IMR-90 (cell line): ENCODE results near the gene RASSF5. TPM values are rescaled to one million over a fixed set of nuclear protein-coding genes. Genes with fewer than 3 reads are reported as not detected.

Experiments used
- ATAC-seq: fragments of 200-7000 bp; cut with Tn5 transposase; 2 replicates; pipeline ENCODE4 v1.9.1; 2020; ENCODE audit warnings: low read depth, mild to moderate bottlenecking, moderate library complexity
- BruUV-seq: library from RNA; stranded (reverse); fragments of 400-500 nt; replicated peaks from 2 replicates; lab custom pipeline; 2021; lab: Mats Ljungman, UMichigan
- CTCF ChIA-PET: fragments of 300-600 bp; formaldehyde crosslinking; extraction: SDS; loops from one replicate; lab custom pipeline; 2021; ENCODE audit warnings: antibody characterized with exemption; lab: Yijun Ruan, JAX
- POLR2A ChIA-PET: fragments of 300-600 bp; sonication (Branson Sonifier 250); formaldehyde crosslinking; loops from one replicate; lab custom pipeline; 2022; ENCODE audit warnings: antibody characterized with exemption; ENCODE audit not compliant: unreplicated experiment; lab: Charles Lee
- DNase-seq: peaks from one replicate; pipeline ENCODE4 v3.0.0; 2013
- H2AFZ ChIP-seq: replicated peaks from 2 replicates; pipeline ENCODE3; 2013; ENCODE audit warnings: low read length, mild to moderate bottlenecking; ENCODE audit not compliant: poor library complexity
- H2AK5ac ChIP-seq: 2 replicates; pipeline ENCODE4 v1.6.1; 2013; ENCODE audit warnings: low read depth, low read length, inconsistent platforms
- H2AK9ac ChIP-seq: replicated peaks from 2 replicates; pipeline ENCODE3; 2013; ENCODE audit warnings: mild to moderate bottlenecking, low read depth, low read length, moderate library complexity; ENCODE audit not compliant: poor library complexity
- H2BK120ac ChIP-seq: 2 replicates; pipeline ENCODE4 v1.6.1; 2013; ENCODE audit warnings: low read depth, low read length, inconsistent platforms
- H2BK15ac ChIP-seq: 3 replicates; pipeline ENCODE4 v1.6.1; 2013; ENCODE audit warnings: low read depth, low read length, inconsistent platforms
- H2BK20ac ChIP-seq: 2 replicates; pipeline ENCODE4 v1.6.1; 2013; ENCODE audit warnings: low read depth, mild to moderate bottlenecking, inconsistent platforms, low read length, moderate library complexity
- H2BK5ac ChIP-seq: 2 replicates; pipeline ENCODE4 v1.6.1; 2013; ENCODE audit warnings: mild to moderate bottlenecking, low read depth, low read length, inconsistent platforms; ENCODE audit not compliant: poor library complexity, severe bottlenecking
- H3K14ac ChIP-seq: replicated peaks from 2 replicates; pipeline ENCODE4 v1.6.1; 2013; ENCODE audit warnings: low read depth, low read length, inconsistent platforms
- H3K18ac ChIP-seq: 2 replicates; pipeline ENCODE4 v1.6.1; 2013; ENCODE audit warnings: low read depth, low read length, control low read depth
- H3K23ac ChIP-seq: 2 replicates; pipeline ENCODE4 v1.6.1; 2013; ENCODE audit warnings: low read depth, low read length, inconsistent platforms
- H3K27ac ChIP-seq: 2 replicates; pipeline ENCODE4 v1.5.1; 2013; ENCODE audit warnings: mild to moderate bottlenecking, control low read depth, low read length; ENCODE audit not compliant: insufficient read depth
- H3K27me3 ChIP-seq: 2 replicates; pipeline ENCODE4 v1.6.1; 2013; ENCODE audit warnings: low read length; ENCODE audit not compliant: control insufficient read depth, insufficient read depth
- H3K36me3 ChIP-seq: 2 replicates; pipeline ENCODE4 v1.6.1; 2013; ENCODE audit warnings: low read length, mixed read lengths; ENCODE audit not compliant: control insufficient read depth, insufficient read depth
- H3K4ac ChIP-seq: 2 replicates; pipeline ENCODE4 v1.6.1; 2013; ENCODE audit warnings: low read depth, low read length, inconsistent platforms
- H3K4me1 ChIP-seq: 2 replicates; pipeline ENCODE4 v1.6.1; 2013; ENCODE audit warnings: low read length, mixed read lengths; ENCODE audit not compliant: control insufficient read depth, insufficient read depth
- H3K4me2 ChIP-seq: 2 replicates; pipeline ENCODE4 v1.6.1; 2013; ENCODE audit warnings: low read depth, mild to moderate bottlenecking, control low read depth, low read length, moderate library complexity
- H3K4me3 ChIP-seq: 2 replicates; pipeline ENCODE4 v1.5.1; 2013; ENCODE audit warnings: low read depth, mild to moderate bottlenecking, control low read depth, low read length, moderate library complexity; ENCODE audit not compliant: insufficient read depth
- H3K56ac ChIP-seq: 2 replicates; pipeline ENCODE4 v1.6.1; 2013; ENCODE audit warnings: low read length, inconsistent platforms; ENCODE audit not compliant: insufficient read depth; ENCODE audit errors: extremely low read depth
- H3K79me1 ChIP-seq, 2 experiments: 2 replicates each; pipeline ENCODE4 v1.6.1; 2013; ENCODE audit warnings: low read length in 2 of 2, inconsistent platforms in 1 of 2, low read depth in 1 of 2
- H3K9ac ChIP-seq: 2 replicates; pipeline ENCODE4 v1.6.1; 2013; ENCODE audit warnings: low read depth, low read length, control low read depth
- H3K9me1 ChIP-seq: 2 replicates; pipeline ENCODE4 v1.6.1; 2013; ENCODE audit warnings: low read length, inconsistent platforms; ENCODE audit not compliant: insufficient read depth
- H3K9me3 ChIP-seq: 2 replicates; pipeline ENCODE4 v1.6.1; 2013; ENCODE audit warnings: low read length; ENCODE audit not compliant: control insufficient read depth, insufficient read depth
- H4K20me1 ChIP-seq: 2 replicates; pipeline ENCODE4 v1.6.1; 2013; ENCODE audit warnings: low read length, inconsistent platforms; ENCODE audit not compliant: insufficient read depth
- H4K5ac ChIP-seq: 2 replicates; pipeline ENCODE4 v1.6.1; 2013; ENCODE audit warnings: mild to moderate bottlenecking, low read depth, low read length, control low read depth
- H4K8ac ChIP-seq, 2 experiments: 2 replicates each; pipeline ENCODE4 v1.6.1; 2013; ENCODE audit warnings: low read depth in 2 of 2, low read length in 2 of 2, control low read depth in 1 of 2, inconsistent platforms in 1 of 2
- H4K91ac ChIP-seq: 2 replicates; pipeline ENCODE4 v1.6.1; 2013; ENCODE audit warnings: low read depth, low read length, inconsistent platforms; ENCODE audit not compliant: insufficient read depth
- BHLHE40 ChIP-seq: fragments of 150-350 bp; IDR thresholded peaks from 2 replicates; pipeline ENCODE4 v1.6.1; 2016; ENCODE audit warnings: mild to moderate bottlenecking, low read depth, low read length
- CEBPB ChIP-seq: IDR thresholded peaks from 2 replicates; pipeline ENCODE4 v1.6.1; 2012; ENCODE audit warnings: low read depth, low read length, improper control_type of control experiment
- CTCF ChIP-seq: conservative IDR thresholded peaks from 2 replicates; pipeline ENCODE4 v1.5.1; 2012; ENCODE audit warnings: mild to moderate bottlenecking, low read depth, low read length, improper control_type of control experiment
- FOS ChIP-seq: fragments of 150-350 bp; IDR thresholded peaks from 2 replicates; pipeline ENCODE4 v1.6.1; 2016; ENCODE audit warnings: low read depth, low read length
- MAFK ChIP-seq: IDR thresholded peaks from 2 replicates; pipeline ENCODE4 v1.6.1; 2012; ENCODE audit warnings: low read depth, low read length, improper control_type of control experiment
- MAZ ChIP-seq: IDR thresholded peaks from 2 replicates; pipeline ENCODE4 v1.6.1; 2012; ENCODE audit warnings: low read depth, mild to moderate bottlenecking, low read length, improper control_type of control experiment, moderate library complexity, borderline replicate concordance
- MXI1 ChIP-seq: IDR thresholded peaks from 2 replicates; pipeline ENCODE4 v1.6.1; 2012; ENCODE audit warnings: low read depth, mild to moderate bottlenecking, low read length, moderate library complexity, borderline replicate concordance
- NFE2L2 ChIP-seq: fragments of 150-350 bp; IDR thresholded peaks from 2 replicates; pipeline ENCODE4 v1.6.1; 2016; ENCODE audit warnings: low read depth, mild to moderate bottlenecking, low read length
- POLR2A ChIP-seq: IDR thresholded peaks from 2 replicates; pipeline ENCODE4 v1.6.1; 2012; ENCODE audit warnings: mild to moderate bottlenecking, low read depth, low read length
- RAD21 ChIP-seq: IDR thresholded peaks from 2 replicates; pipeline ENCODE4 v1.6.1; 2012; ENCODE audit warnings: low read length, improper control_type of control experiment
- RCOR1 ChIP-seq: IDR thresholded peaks from 2 replicates; pipeline ENCODE4 v1.6.1; 2012; ENCODE audit warnings: mild to moderate bottlenecking, low read length, improper control_type of control experiment; ENCODE audit not compliant: insufficient replicate concordance
- RFX5 ChIP-seq: IDR thresholded peaks from 2 replicates; pipeline ENCODE4 v1.8.0; 2012; ENCODE audit warnings: low read depth, mild to moderate bottlenecking, low read length, moderate library complexity
- SMC3 ChIP-seq: fragments of 150-350 bp; IDR thresholded peaks from 2 replicates; pipeline ENCODE4 v1.6.1; 2016; ENCODE audit warnings: low read depth, mild to moderate bottlenecking, antibody characterized with exemption, low read length, moderate library complexity
- USF2 ChIP-seq: fragments of 150-350 bp; IDR thresholded peaks from 2 replicates; pipeline ENCODE4 v1.6.1; 2017; ENCODE audit warnings: mild to moderate bottlenecking, antibody characterized with exemption, low read length, low read depth
- WGBS, 2 experiments: methylation state at CpG; one replicate each; pipeline versions ENCODE4 v1.1.5 to v1.1.7; 2013; ENCODE audit warnings: missing lambda C conversion rate in 2 of 2; ENCODE audit not compliant: insufficient read length in 1 of 2; ENCODE audit errors: extremely low coverage in 2 of 2; 5-methylcytosine and 5-hydroxymethylcytosine counted together
- dilution Hi-C: fragments of 300-500 bp; cut with HindIII; formaldehyde crosslinking; loops from one replicate; pipeline ENCODE4 v1.14.3; 2018; ENCODE audit warnings: low sequenced_read_pairs; ENCODE audit not compliant: unreplicated experiment
- in situ Hi-C: fragments of 300-500 bp; cut with MboI; formaldehyde crosslinking; loops from 3 replicates; pipeline ENCODE4 v1.14.3; 2019; ENCODE audit warnings: low sequenced_read_pairs, inconsistent platforms, mixed read lengths
- intact Hi-C: fragments of 100-400 bp; cut with micrococcal nuclease; formaldehyde crosslinking; loops from 2 replicates; pipeline ENCODE4 v1.10.0; 2022
- polyA plus RNA-seq, 3 experiments: library from polyadenylated mRNA; depleted of rRNA; stranded (reverse); fragments of >200 nt; gene quantifications; 2 replicates each; pipeline ENCODE4 v1.2.3, GENCODE V29; 2012; ENCODE audit warnings: low replicate concordance in 1 of 3
- total RNA-seq: library from RNA; depleted of rRNA; stranded (reverse); fragments of >200 nt; gene quantifications from 2 replicates; pipeline ENCODE4 v1.2.3, GENCODE V29; 2012

RASSF5 gene
- total and polyA plus RNA-seq, 2 of the 4 experiments (the other 2 are of a cell fraction): 0.18 to 1.1 TPM

- 43% methylated on average over 9 of the region's 26 CpGs; no CpG with 5 or more reads in 1 of the 2 experiments for WGBS, 2 experiments
- intact Hi-C loops: loop anchor here (1.0 to 10.0 kb wide), 6 partner anchors 30 to 350 kb away; no protein-coding TSS in a partner anchor
- TF ChIP-seq USF2 (no peak), CTCF (peak; percentile 86), FOS (no peak), SMC3 (peak; percentile 79), RAD21 (peak; percentile 74), MAFK (no peak), CEBPB (no peak), POLR2A (no peak), RCOR1 (no peak), MAZ (no peak), NFE2L2 (no peak), MXI1 (peak; percentile 50; the same call in 1 of the 2 replicates), RFX5 (no peak), BHLHE40 (no peak)
Measured at GRCh38 chr1:206634365-206635079, 127.2 kb downstream of the RASSF5 start.

More at GRCh38 chr1:206634365-206635079, 127.2 kb downstream of the RASSF5 start:
- Histone ChIP-seq H3K23ac (peak overlapping the region; percentile 91), H3K18ac (no peak overlapping the region), H3K9me1 (0 out of 2 replicates have a peak, but pooled peaks cover 3% of the 10 kb centered on the region), H3K14ac (0 out of 2 replicates have a peak overlapping the region, but pooled peaks have one; percentile 76), H3K4me1 (peaks cover 8% of the 10 kb centered on the region), H2BK20ac (no peak overlapping the region), H3K9me3 (no peaks in the 10 kb centered on the region), H3K4me2 (peak overlapping the region; percentile 85), H2AFZ (peak overlapping the region; percentile 95), H3K79me1 (peaks cover 0 to 23% of the 10 kb centered on the region in 2 experiments; a peak in 3 of 4 replicates), H3K36me3 (no peaks in the 10 kb centered on the region), H2AK5ac (peak overlapping the region; percentile 27; the same call in 1 of the 2 replicates), H3K4me3 (no peak overlapping the region), H3K9ac (0 out of 2 replicates have a peak overlapping the region, but pooled peaks have one; percentile 56), H2AK9ac (peak overlapping the region; percentile 86), H2BK15ac (peak overlapping the region; percentile 77; the same call in 1 of the 3 replicates), H3K27ac (no peak overlapping the region), H4K5ac (peak overlapping the region; percentile 27; the same call in 1 of the 2 replicates), H4K8ac (peak overlapping the region; percentile 73 to 91), H2BK120ac (peak overlapping the region; percentile 70; the same call in 1 of the 2 replicates), H3K4ac (peak overlapping the region; percentile 89), H4K91ac (peak overlapping the region; percentile 75), H2BK5ac (peak overlapping the region; percentile 77), H3K27me3 (no peaks in the 10 kb centered on the region; the same call in 1 of the 2 replicates), H4K20me1 (no peaks in the 10 kb centered on the region), H3K56ac (peak overlapping the region; percentile 49)
- BruUV-seq: no TSS peak
- ChIA-PET CTCF (interaction anchor here (0.9 to 4.1 kb wide), 5 partner anchors 23 to 278 kb away, joined by 3 to 37 read pairs (median 6); no protein-coding TSS in a partner anchor), POLR2A (interaction anchor here (1.5 kb wide), 1 partner anchor 30 kb away, joined by 4 read pairs; no protein-coding TSS in a partner anchor)
- DNase-seq: peak; percentile 88
- in situ Hi-C loops: no loop called here
- dilution Hi-C loops: no loop called here
- peak; percentile 40 for ATAC-seq
